ENCODE data around the gene FOXK2.
A peak's percentile ranks its signal among the peaks of the same experiment; 100 is the strongest.
"Not testable (repeated sequence)": the region's sequence is repeated elsewhere in the genome, so short reads cannot be mapped to it uniquely, and the experiment has no call there.

Gene FOXK2

DNA sequence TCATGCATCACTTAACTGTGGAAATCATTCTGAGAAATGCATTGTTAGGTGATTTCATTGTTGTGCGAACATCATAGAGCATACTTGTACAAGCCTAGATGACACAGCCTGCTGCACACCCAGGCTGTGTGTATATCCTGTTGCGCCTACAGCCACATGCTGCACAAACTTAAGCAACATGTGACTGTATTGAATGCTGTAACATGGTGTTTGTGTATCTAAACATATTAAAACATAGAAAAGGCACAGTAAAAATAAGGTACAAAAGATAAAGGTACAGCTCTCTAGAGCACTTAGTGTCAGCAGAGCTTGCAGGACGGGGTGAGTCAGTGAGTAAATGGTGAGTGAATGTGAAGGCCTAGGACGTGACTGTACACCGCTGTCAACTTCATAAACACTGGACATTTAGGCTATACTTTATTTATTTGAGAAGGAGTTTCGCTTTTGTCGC, 11.9 kb downstream of the FOXK2 start:
- no peak for DNase-seq (ENCODE audit: low spot score)

DNA sequence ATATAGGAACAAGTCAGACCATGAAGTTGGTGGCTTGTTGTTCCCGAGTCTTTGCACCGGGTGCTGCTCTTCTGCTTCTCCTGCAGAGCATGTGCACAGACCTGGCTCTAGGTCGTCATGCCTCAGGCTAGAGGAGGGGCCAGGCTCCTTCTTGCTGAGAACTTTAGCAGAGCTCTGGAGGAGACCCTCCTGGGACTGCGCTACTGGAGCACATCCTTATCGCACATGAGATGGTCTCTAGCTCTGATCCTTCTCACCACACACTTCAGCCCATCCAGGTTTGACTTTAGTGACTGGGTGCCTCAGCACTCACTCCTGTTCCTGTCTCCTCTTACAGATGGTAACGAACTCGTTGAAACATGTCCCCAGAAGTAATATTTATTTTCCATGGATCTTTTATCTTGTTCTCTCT, 14.9 kb downstream of the FOXK2 start:
- no peak for DNase-seq (ENCODE audit: low spot score)

DNA sequence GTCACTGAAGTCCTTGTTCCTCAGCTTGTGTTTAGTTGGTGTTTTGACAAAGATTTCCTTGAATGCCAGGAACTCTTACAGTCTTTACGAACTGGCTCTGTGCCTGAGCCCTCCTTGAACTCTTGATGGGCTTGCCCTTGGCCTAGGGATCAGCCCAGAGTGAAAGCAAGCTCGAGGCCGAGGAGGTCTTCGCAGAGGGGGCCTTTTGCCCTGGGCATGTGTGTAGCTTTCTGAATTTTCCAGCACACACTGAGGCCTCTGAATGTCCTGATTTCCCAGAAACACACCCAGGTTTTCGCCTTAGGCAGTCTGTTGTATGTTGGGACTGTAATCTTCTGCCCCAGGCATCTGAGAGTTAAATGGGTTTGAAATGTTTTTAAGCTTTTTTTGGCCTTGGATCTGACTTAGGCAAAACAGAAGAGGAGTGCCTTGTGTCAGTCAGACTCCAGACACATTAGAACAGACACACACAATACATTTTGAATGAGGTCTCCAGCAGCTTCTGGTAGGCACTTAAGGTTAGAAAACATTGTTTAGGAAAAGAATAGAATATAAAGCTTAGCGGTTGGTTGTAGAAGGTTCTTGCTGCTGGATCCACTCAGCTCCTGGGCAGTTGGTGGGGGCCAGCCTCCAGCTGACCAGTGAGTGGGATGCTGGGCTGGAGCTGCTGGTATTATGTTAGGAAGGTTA, 17.1 kb downstream of the FOXK2 start:
- no peak for DNase-seq (ENCODE audit: low spot score)

DNA sequence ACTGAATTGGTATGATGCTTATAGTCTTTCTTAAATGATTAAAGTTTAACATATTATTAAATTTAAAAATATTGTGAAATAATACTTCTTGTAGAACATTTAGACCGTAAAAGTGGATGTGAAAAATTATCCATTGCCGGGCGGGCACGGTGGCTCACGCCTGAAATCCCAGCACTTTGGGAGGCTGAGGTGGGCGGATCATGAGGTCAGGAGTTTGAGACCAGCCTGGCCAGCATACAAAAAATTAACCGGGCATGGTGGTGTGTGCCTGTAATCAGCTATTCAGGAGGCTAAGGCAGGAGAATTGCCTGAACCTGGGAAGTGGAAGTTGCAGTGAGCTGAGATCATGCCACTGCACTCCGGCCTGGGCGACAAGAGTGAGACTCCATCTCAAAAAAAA, 17.7 kb downstream of the FOXK2 start:
- not testable (repeated sequence) for DNase-seq (ENCODE audit: low spot score)

DNA sequence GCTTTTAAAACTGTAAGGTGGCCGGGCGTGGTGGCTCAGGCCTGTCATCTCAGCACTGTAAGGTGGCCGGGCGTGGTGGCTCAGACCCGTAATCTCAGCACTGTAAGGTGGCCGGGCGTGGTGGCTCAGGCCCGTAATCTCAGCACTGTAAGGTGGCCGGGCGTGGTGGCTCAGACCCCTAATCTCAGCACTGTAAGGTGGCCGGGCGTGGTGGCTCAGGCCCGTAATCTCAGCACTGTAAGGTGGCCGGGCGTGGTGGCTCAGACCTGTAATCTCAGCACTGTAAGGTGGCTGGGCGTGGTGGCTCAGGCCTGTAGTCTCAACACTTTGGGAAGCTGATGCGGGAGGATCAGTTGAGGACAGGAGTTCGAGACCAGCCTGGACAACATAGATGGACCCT, 19.5 kb downstream of the FOXK2 start:
- DNase-seq (ENCODE audit: low spot score) = not testable (repeated sequence)

DNA sequence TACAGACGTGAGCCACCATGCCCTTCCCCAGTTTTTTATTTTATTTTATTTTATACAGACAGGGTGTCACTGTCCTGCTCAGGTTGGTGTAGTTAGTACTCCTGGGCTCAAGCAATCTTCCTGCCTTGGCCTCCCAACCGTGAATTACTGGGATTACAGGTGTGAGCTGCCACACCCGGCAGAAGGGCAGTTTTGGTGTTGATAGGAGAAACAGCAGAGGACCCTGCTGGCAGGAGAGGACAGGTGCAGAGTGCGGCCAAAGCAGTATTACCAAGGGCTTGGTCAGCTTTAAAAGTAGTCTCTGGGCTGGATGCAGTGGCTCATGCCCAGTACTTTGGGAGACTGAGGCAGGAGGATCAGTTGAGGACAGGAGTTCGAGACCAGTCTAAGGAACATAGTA, 22.9 kb downstream of the FOXK2 start:
- DNase-seq (ENCODE audit: low spot score) = no peak

DNA sequence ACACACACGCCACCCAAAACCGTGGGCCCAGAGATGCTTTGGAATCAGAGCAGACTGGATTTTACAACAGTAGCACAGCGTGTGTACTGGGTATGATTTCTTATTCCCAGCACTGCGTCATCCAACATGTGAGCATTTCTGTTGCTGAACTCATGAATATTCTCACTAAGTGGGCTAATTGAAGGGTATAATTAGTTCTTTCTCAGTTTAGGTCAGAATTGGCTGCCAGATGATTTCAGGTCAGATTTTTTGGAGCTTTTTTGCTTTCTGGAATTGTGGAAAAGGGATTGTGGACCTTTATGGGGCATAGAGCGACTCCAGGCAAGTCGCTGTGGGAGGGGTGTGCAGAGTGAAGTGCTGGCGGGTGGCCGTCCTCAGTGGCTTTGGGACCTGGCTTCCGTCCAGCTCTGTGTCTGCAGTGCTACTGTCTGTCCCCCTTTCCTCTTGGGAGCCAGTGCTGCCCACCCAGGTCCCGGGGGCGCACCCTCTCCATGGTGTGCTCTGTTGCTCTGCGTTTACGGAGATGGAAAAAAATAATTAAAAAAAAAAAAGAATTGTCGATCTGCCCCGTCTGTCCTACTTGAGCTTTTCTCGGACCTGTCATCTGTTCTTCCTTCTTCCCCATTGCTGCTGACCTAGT, 25.0 kb downstream of the FOXK2 start:
- no peak for DNase-seq (ENCODE audit: low spot score)

DNA sequence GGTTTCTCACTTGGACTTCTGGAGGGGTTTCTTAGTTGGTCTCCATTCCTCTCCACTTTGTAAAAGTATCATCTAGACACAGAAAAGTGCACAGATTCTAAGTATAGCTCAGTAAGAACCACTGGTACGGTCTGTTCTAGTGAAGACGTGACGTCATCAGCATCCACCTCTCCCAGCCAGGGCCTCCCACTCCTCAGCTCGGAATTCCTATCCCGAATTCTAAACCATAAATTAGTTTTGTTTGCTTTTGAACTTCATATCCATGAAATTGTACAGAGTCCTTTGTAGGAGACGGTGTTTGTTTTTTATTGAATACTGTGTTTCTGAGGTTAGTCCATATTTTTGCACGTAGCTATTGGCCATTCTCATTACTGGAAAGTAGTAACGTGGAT, 25.5 kb downstream of the FOXK2 start:
- no peak for DNase-seq (ENCODE audit: low spot score)

DNA sequence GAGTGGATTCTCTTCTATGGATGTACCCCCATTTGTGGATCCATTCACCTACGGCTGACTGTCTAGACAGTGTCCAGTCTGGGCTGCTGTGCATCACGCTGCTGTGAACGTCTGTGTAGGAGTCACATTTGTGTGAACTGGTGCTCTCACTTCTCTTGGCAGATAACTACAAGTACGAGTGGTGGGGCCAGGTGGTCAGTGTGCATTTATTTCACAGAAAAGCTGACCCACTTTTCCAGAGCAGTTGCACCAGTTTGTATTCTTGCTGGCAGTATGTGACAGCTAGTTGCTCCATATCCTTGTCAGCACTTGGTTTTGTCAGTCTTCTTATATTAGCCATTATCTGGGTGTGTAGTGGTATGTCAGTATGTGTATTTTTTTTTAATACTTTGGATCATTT, 28.4 kb downstream of the FOXK2 start:
- DNase-seq (ENCODE audit: low spot score) = no peak

DNA sequence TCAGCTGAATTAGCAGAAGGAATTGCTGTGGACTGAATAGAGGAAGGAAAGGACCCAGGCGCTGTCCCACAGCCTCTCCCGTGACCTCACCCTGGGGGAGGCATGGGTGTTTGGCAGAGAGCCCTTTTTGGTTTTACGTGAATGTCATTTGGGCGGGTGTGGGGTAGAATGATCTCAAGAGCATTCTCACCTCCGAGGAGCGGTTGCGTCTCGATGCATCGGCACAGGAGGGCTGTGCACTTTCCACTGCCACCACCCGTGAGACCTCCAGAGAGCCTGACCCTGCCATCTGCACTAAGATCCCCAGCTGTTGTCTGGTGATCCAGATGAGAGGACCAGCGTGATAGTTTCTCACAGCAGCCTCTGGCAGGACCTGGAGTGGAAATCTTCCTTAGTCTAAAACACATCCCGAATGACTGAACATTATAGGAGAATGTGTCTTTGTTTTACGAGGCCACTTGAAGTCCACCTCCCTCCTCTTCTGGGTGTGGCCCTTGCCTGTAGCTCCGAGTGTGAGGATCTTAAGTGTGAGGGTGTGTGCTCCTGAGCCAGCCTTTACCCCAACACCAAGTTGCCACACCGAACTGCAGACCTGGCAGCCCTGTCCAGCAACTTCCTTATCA, 29.3 kb downstream of the FOXK2 start:
- DNase-seq (ENCODE audit: low spot score) = no peak

DNA sequence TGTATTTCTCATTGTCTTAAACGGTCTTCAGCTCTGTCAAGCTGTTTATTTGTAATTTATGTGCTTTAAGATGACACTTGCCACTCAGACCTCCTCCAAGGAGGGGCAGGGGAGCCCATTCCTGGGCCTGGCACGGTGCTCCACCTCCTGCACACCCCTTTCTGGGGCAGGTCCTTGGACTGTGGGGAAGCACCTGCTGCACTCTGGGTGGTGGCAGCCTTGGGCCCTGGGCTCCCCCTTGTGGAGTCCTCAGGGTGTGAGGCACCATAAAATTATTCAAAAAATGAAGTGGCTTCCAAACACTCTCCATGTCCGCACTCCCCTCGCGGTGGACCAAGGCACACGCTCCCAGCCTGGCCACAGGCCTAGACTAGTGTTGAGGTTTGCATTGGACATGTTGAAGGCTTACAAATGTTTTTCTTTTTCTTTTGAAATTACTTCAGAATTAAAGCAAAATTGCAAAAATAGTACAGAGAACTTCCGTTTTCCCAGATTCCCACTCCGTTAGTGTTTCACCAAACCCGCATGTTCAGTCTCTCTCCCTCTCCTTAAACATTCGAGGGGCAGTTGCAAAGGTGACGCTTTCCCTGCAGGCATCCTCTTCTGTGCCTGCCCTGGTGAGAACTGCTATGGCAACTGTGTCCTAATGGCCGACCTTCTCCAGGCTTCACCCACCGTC, 32.4 kb downstream of the FOXK2 start:
- peak; percentile 63 for DNase-seq (ENCODE audit: low spot score)

DNA sequence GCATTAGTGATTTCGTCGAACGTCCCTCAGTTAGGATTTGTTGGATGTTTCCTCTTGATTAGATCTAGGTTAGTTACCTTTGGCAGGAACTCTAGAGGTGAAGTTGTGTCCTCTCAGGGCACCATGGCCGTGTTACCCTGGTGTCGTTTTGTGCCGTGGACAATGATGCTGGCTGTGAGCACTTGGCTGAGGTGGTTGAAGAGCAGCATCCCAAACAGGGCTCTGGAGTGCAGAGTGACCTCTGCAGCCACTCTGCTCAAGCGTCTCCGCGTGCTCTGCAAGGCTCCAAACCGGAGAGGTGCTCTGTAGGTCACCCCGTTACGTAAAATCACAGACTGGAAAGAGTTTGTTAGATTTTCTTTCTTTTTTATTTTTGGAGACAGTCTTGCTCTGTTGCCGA, 33.0 kb downstream of the FOXK2 start:
- no peak for DNase-seq (ENCODE audit: low spot score)

DNA sequence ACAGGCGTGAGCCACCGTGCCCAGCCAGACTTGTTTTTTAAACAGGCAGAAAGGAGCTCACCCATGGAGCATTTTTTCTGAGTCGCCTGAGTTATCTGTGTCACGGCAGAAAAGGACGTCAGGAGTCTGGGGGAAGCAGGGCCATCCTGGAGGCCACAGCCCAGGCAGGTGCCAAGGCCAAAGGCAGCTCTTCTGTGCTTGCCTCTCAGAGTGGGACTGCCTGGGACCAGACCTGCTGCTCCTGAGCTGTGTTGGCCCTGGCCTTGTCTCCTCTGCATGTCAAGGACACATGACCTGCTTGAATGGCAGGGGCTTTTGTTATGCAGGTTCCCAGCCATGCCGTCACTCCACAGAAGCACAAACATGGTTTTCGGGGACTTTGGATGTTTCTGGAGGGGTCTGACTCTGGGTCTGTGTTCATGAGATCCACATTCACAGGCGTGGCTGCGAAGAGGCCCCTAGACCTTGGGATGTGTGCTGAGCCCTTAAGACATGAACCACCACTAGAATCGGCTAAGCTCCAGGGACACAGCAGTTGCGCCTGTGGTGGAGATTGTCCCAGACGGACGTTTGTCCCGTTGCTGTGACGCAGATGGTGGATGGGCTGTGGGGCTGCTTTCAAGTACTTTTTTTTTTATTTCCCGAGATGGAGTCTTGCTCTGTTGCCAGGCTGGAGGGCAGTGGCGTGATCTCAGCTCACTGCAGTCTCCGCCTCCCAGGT, 33.8 kb downstream of the FOXK2 start:
- DNase-seq (ENCODE audit: low spot score) = no peak

DNA sequence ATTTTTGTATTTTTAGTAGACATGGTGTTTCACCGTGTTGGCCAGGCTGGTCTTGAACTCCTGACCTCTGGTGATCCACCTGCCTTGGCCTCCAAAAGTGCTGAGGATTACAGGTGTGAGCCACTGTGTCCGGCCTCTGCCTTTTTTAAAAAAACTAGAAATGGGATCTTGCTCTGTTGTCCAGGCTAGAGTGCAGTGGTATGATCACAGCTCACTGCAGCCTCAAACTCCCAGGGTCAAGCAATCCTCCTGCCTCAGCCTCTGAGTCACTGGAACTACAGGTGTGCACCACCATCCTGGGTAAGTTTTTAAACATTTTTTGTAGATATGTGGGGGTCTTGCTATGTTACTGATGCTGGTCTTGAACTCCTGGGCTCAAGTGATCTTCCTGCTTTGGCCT, 38.0 kb downstream of the FOXK2 start:
- DNase-seq (ENCODE audit: low spot score) = not testable (repeated sequence)

DNA sequence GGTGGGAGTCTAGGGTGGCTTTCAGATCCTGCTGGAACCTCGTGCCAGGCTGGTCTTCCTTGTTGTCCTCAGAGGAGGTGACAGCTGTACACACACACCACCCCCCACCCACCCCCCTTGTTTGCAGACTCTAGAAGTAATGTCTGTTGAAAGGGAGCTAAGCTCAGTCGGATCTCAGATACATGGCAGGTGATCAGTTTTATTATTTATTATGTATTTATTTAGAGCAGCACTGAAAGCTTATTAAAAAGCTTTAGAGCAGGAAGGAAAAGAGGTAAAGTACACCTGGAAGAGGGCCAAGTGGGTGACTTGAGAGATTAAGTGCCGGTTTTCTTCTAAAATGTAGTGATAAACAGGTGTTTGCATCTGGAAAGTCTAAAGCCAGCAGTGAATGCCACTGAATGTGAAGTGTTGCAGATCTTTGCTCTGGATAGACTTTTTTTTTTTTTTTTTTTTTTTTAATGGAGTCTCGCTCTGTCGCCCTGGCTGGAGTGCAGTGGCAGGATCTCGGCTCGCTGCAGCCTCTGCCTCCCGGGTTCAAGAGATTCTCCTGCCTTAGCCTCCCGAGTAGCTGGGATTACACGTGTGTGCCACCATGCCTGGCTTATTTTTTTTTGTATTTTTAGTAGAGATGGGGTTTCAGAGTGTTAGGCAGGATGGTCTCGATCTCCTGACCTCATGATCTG, 40.2 kb downstream of the FOXK2 start:
- no peak for DNase-seq (ENCODE audit: low spot score)

DNA sequence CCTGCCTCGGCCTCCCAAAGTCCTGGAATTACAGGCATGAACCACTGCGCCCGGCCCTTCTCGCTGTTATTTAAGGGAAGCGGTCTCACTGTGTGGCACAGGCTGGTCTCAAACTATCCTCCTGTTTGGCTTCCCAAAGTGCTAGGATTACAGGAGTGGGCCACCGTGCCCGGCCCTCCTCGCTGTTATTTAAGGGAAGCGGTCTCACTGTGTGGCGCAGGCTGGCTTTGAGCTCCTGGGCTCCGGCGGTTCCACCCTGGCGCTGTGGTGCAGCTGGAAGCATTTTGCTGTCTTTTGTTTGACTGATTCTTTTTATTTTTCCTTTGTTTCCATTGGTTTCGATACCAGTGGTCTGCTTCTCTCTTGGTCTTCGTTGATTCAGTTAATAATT, 40.7 kb downstream of the FOXK2 start:
- no peak for DNase-seq (ENCODE audit: low spot score)

DNA sequence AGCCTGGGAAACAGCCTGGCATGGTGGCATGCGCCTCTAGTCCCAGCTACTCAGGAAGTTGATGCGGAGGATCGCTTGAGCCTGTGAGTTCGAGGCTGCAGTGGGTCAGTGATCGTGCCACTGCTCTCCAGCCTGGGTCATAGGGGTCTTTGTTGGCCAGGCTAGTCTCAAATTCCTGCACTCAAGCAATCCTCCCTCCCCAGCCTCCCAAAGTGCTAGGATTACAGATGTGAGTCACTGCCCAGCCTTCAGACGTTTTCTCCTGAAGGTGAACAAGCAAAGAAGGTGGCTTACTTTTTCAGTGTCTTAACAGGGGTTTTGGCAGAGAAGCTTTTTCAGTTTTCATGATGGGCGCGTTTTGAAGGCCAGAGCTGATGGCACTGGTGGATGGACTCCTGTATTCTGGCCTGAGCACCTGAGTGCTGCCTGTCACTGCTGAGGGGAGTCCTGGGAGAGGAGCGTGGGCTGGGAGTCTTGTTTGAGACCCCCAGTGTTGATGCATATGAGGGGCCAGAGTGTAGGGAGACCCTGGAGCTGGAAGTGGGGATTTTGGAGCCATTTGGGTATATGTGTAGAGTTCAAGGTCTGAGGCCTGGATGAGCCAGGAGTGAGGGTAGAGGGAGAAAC, 41.4 kb downstream of the FOXK2 start:
- no peak for DNase-seq (ENCODE audit: low spot score)

DNA sequence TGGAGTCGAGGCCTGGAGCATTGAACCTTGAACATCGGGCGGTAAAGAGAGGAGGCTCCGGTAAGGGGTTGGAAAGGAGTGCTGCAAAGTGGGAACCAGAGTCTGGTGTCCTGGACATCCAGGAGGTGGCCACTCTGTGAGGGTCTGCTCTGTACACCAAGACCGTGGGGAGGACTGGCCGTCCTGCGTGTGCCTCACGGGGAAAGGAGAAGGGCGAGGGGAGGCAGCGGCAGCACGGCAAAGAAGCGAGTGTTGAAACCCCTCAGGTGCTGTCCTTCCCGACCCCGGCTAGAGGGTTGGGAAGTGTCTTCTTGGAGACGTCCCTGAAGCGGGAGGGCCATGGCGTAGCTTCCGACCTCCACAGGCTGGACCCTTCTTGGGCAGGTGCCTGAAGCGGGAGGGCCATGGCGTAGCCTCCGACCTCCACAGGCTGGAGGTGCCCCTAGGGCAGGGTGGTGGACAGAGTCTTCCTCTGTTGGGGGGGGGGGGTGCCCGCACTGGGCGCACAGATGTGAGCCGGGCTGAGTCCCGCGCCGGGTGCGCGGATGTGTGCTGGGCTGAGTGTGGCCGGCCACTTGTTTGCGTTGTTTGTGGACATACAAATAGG, 42.0 kb downstream of the FOXK2 start:
- no peak for DNase-seq (ENCODE audit: low spot score)

DNA sequence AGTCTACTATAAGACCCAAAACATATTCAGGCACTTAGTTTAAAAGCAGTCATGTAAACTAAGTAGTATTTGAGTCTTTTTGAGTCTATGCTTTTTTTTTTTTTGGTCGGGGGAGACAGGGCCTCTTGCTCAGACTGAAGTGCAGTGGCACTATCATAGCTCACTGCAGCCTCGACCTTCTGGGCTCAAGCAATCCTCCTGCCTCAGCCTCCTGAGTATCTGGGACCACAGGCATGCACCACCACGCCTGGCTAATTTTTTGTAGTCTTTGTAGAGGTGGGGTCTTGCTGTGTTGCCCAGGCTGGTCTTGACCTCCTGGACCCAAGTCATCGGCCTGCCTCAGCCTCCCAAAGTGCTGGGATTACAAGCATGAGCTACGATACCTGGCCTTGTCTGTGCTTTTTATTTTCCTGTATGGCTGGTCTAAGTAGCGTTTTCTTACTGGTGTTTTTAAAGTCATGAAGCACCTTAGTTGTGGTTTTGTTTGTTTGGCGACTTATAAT, 43.2 kb downstream of the FOXK2 start:
- not testable (repeated sequence) for DNase-seq (ENCODE audit: low spot score)

DNA sequence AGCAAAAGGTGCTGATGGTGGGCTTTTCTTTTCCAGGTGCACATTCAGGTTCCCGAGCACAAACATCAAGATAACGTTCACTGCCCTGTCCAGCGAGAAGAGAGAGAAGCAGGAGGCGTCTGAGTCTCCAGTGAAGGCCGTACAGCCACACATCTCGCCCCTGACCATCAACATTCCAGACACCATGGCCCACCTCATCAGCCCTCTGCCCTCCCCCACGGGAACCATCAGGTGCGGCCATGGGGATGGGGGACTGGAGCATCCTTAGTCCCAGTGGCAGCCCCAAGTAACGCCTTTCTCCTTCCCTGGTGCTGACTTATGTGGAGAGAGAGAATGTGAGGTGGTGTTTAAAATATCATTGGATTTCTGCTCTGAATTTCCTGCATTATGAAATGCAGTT, 43.8 kb downstream of the FOXK2 start:
- DNase-seq (ENCODE audit: low spot score) = no peak

DNA sequence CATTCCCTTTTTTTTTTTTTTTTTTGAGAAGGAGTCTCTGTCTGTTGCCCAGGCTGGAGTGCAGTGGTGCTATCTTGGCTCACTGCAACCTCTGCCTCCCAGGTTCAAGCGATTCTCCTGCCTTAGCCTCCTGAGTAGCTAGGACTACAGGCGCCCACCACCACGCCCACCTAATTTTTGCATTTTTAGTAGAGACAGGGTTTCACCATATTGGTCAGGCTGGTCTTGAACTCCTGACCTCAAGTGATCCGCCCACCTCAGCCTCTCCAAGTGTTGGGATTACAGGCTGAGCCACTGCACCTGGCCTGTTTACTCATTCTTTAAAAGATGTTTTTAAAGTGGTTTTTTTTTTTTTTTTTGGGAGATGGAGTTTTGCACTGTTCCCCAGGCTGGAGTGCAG, 44.2 kb downstream of the FOXK2 start:
- DNase-seq (ENCODE audit: low spot score) = not testable (repeated sequence)

Measured in SW480 (cell line).